HepG2 (cell line): ENCODE measurements around the gene ITGB7.

Experiments
- EZH2 ChIP-seq: conservative IDR thresholded peaks from 2 replicates; pipeline ENCODE4 v1.6.1; 2012; ENCODE audit warnings: mild to moderate bottlenecking, low read depth, low read length, moderate library complexity
- MAZ ChIP-seq, 2 experiments: sonication (generic) in 1 of 2; formaldehyde crosslinking in 1 of 2; IDR thresholded peaks; 2 replicates each; pipeline versions ENCODE4 v1.5.0 to v1.6.1; 2012 to 2020; ENCODE audit warnings: low read depth in 2 of 2, mild to moderate bottlenecking in 2 of 2, borderline replicate concordance in 1 of 2, improper control_type of control experiment in 1 of 2, low read length in 1 of 2, missing genetic modification reagents in 1 of 2, moderate library complexity in 1 of 2
- TAF1 ChIP-seq: sonication (generic); formaldehyde crosslinking; IDR thresholded peaks from 2 replicates; pipeline ENCODE4 v1.4.0; 2020; ENCODE audit warnings: missing genetic modification reagents
- TF ChIP-seq, protein P1 (sequence below), 2 experiments: IDR thresholded peaks; 2 replicates each; pipeline ENCODE4 v1.6.1; 2011 to 2012; ENCODE audit warnings: low read length in 2 of 2, borderline replicate concordance in 1 of 2, low read depth in 1 of 2, mild to moderate bottlenecking in 1 of 2, moderate library complexity in 1 of 2
- TF ChIP-seq, protein P2 (sequence below): conservative IDR thresholded peaks from 2 replicates; pipeline ENCODE4 v1.6.1; 2018; ENCODE audit warnings: missing genetic modification reagents

DNA sequence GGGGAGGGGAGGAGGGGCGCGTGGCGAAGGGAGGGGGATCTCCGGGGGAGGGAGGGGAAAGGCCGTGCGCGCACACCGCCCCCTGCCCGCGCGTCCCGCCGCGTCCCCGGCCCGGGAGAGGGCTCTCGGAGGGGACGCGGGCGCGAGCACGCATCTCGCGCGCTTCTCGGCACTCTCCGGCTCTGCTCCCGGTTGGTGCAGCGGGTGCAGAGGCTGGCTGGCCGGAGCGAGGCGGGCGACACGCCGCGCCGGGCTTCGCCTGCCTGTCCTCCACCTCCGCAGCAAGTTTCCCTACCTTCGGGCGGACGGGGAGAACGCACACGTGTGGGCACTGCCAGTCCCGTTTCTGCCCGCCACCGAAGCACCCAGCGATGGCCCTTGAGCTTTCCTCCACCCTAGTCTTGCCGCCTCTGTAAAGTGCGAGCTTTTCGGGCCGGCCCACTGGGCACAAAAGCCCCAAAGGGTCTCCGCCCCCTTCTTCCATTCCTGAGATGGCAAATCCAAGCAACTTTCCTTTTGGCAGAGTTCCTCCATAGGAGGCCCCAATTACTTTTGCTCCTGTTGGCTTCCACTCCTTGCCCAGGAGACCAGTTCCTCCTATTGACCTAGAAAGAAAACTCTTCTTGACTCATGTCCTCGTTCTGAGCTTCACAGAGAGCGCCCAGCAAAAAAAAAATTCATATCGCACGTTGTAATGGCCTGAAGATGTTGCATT is 26.0 kb downstream of the ITGB7 start:
- TF ChIP-seq TAF1: no peak
- no peak for TF ChIP-seq EZH2
- TF ChIP-seq, protein P1, sequence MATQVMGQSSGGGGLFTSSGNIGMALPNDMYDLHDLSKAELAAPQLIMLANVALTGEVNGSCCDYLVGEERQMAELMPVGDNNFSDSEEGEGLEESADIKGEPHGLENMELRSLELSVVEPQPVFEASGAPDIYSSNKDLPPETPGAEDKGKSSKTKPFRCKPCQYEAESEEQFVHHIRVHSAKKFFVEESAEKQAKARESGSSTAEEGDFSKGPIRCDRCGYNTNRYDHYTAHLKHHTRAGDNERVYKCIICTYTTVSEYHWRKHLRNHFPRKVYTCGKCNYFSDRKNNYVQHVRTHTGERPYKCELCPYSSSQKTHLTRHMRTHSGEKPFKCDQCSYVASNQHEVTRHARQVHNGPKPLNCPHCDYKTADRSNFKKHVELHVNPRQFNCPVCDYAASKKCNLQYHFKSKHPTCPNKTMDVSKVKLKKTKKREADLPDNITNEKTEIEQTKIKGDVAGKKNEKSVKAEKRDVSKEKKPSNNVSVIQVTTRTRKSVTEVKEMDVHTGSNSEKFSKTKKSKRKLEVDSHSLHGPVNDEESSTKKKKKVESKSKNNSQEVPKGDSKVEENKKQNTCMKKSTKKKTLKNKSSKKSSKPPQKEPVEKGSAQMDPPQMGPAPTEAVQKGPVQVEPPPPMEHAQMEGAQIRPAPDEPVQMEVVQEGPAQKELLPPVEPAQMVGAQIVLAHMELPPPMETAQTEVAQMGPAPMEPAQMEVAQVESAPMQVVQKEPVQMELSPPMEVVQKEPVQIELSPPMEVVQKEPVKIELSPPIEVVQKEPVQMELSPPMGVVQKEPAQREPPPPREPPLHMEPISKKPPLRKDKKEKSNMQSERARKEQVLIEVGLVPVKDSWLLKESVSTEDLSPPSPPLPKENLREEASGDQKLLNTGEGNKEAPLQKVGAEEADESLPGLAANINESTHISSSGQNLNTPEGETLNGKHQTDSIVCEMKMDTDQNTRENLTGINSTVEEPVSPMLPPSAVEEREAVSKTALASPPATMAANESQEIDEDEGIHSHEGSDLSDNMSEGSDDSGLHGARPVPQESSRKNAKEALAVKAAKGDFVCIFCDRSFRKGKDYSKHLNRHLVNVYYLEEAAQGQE (IDR thresholded peaks at IDR 0.05; ENCODE audit: borderline replicate concordance in 1 of 2, low read depth in 1 of 2, low read length in 2 of 2): no peak
- TF ChIP-seq, protein P2, sequence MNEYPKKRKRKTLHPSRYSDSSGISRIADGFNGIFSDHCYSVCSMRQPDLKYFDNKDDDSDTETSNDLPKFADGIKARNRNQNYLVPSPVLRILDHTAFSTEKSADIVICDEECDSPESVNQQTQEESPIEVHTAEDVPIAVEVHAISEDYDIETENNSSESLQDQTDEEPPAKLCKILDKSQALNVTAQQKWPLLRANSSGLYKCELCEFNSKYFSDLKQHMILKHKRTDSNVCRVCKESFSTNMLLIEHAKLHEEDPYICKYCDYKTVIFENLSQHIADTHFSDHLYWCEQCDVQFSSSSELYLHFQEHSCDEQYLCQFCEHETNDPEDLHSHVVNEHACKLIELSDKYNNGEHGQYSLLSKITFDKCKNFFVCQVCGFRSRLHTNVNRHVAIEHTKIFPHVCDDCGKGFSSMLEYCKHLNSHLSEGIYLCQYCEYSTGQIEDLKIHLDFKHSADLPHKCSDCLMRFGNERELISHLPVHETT: no peak; the same call in 1 of the 2 replicates
- no peak for TF ChIP-seq MAZ (IDR thresholded peaks at IDR 0.05; ENCODE audit: borderline replicate concordance, low read depth, low read length)
- TF ChIP-seq MAZ (CRISPR knock-in tag; IDR thresholded peaks at IDR 0.05; ENCODE audit: low read depth): no peak; the same call in 1 of the 2 replicates
